ENCODE measurements around the gene FTO. TPM values are rescaled to one million over a fixed set of nuclear protein-coding genes. Genes with fewer than 3 reads are reported as not detected.
A peak's percentile ranks its signal among the peaks of the same experiment; 100 is the strongest.

The FTO gene
- total RNA-seq, 4 donors from 2014 or later: 64.4 to 116 (median 71.3) TPM

DNA sequence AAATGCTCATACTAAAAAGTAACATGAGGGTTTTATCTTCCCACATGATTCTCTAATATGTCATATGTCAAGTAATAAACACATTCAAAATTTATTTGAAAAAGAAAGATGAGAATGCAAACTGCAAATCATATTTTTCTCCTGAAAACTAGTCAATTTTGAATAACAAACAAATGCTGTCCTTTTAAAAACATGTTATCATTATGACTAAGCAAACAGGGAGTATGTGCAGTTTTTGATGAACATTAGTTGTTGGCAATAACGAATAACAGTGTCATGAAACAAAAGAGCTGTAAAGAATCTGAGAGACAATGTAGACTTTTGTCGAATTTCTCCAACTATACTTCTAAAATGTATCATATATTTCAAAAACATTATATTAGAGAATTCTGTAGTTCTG is 35.1 kb upstream of the FTO start:
- Histone ChIP-seq H3K27ac (no peak overlapping the region), H3K4me3 (no peak overlapping the region), H3K36me3 (no peaks in the 10 kb centered on the region), H3K9me3 (no peaks in the 10 kb centered on the region), H3K27me3 (no peaks in the 10 kb centered on the region), H3K4me1 (no peaks in the 10 kb centered on the region)
- WGBS: 60% methylated on average over 2 of the region's 2 CpGs
- TF ChIP-seq POLR2A (IDR thresholded peaks at IDR 0.05): no peak
- TF ChIP-seq EP300 (IDR thresholded peaks at IDR 0.05): no peak
- no peak for TF ChIP-seq POLR2AphosphoS5 (IDR thresholded peaks at IDR 0.05)
- DNase-seq (ENCODE audit: low spot score in 2 of 2): no peak

DNA sequence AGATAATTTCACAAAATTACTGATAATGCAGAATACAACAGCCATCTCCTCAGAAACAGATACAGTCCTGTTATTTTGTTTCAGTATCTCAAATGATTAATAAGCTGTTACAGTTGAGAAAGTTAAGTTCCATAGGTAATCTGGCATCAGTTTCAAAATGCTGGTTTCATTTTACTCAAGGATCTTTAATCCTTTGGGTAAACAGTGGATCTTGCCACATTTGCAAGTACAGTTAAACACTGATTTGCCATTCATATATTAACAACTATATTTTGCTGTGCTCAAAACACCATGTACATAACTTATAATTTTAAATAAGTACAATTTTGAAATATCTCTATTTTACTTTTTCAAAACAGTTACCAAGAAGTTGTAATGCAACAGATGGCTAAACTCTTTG is 31.5 kb upstream of the FTO start:
- Histone ChIP-seq H3K4me1 (no peaks in the 10 kb centered on the region), H3K36me3 (no peaks in the 10 kb centered on the region), H3K4me3 (peak overlapping the region; percentile 21), H3K9me3 (no peaks in the 10 kb centered on the region), H3K27me3 (no peaks in the 10 kb centered on the region), H3K27ac (peak overlapping the region; percentile 32)
- no peak for DNase-seq (ENCODE audit: low spot score in 2 of 2)
- TF ChIP-seq POLR2AphosphoS5 (IDR thresholded peaks at IDR 0.05) (no peak), EP300 (IDR thresholded peaks at IDR 0.05) (no peak), POLR2A (IDR thresholded peaks at IDR 0.05) (no peak)
- TF ChIP-seq, protein P1, sequence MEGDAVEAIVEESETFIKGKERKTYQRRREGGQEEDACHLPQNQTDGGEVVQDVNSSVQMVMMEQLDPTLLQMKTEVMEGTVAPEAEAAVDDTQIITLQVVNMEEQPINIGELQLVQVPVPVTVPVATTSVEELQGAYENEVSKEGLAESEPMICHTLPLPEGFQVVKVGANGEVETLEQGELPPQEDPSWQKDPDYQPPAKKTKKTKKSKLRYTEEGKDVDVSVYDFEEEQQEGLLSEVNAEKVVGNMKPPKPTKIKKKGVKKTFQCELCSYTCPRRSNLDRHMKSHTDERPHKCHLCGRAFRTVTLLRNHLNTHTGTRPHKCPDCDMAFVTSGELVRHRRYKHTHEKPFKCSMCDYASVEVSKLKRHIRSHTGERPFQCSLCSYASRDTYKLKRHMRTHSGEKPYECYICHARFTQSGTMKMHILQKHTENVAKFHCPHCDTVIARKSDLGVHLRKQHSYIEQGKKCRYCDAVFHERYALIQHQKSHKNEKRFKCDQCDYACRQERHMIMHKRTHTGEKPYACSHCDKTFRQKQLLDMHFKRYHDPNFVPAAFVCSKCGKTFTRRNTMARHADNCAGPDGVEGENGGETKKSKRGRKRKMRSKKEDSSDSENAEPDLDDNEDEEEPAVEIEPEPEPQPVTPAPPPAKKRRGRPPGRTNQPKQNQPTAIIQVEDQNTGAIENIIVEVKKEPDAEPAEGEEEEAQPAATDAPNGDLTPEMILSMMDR (IDR thresholded peaks at IDR 0.05): no peak

DNA sequence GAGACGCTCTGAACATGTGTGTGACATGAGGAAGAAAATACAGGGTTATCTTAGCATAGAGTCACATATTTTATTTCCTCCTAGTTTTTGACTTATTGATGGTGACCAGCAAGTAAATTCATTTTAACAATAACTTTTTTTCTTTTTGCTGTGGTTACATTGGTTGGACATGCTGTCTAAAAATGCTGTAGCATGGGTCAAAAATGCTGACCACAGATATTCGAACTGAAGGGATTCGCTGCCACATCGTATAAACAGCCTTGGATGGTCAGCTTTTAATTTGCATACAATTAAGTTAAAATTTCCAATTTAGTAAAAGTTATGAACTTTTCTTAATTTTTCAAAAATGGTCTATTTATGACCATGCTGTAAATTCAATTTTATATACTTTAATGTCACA is 30.8 kb upstream of the FTO start:
- Histone ChIP-seq H3K27me3 (no peaks in the 10 kb centered on the region), H3K4me3 (no peak overlapping the region), H3K4me1 (no peaks in the 10 kb centered on the region), H3K36me3 (no peaks in the 10 kb centered on the region), H3K9me3 (no peaks in the 10 kb centered on the region), H3K27ac (peak overlapping the region; percentile 32)
- no peak for TF ChIP-seq POLR2AphosphoS5 (IDR thresholded peaks at IDR 0.05)
- TF ChIP-seq, protein P1 (IDR thresholded peaks at IDR 0.05): no peak
- no peak for TF ChIP-seq POLR2A (IDR thresholded peaks at IDR 0.05)
- no peak for TF ChIP-seq EP300 (IDR thresholded peaks at IDR 0.05)
- WGBS: 80% methylated on average over 4 of the region's 4 CpGs
- DNase-seq (ENCODE audit: low spot score in 2 of 2): no peak

- H3K36me3 ChIP-seq: no peaks in the 10 kb centered on the region
- 78% methylated on average over 1 of the region's 1 CpG for WGBS
- no peak overlapping the region for H3K27ac ChIP-seq
- H3K4me3 ChIP-seq: no peak overlapping the region
- TF ChIP-seq POLR2A (IDR thresholded peaks at IDR 0.05) (no peak), EP300 (IDR thresholded peaks at IDR 0.05) (no peak), POLR2AphosphoS5 (IDR thresholded peaks at IDR 0.05) (no peak)
- TF ChIP-seq, protein P1 (IDR thresholded peaks at IDR 0.05): no peak
- H3K4me1 ChIP-seq: peaks cover 2% of the 10 kb centered on the region
- H3K27me3 ChIP-seq: no peaks in the 10 kb centered on the region
- no peaks in the 10 kb centered on the region for H3K9me3 ChIP-seq
- DNase-seq (ENCODE audit: low spot score in 2 of 2): no peak
These were observed 25.8 kb upstream of the FTO start for GRCh38 chr16:53678155-53678554.

DNA sequence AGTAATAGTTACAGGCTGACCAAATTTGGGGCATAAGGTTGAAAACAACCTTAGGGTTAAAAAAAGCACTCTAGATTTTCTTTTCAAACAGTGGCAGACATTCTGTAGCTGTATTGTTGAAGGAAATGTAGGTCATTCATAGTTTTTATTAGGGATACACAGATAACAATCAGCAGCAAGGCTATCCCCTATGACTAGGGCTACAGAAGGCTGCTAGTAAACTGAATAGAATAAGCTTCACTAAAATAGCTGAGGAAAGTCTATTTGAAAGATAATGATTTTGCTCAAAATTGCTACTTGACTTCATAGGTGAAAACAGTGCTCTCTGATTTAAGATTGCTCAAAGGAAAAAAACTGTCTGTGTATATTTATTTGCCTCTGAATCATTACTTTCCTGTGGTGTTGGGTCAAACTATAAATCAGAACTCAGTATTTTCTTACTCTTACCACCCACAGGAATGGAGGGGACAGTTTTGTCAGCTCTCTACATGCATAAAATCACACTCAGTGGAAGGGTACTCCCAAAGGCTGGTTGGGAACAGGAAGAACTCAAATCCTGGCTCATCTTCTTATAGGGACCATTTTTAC is 25.1 kb upstream of the FTO start:
- DNase-seq (ENCODE audit: low spot score in 2 of 2): no peak
- no peaks in the 10 kb centered on the region for H3K36me3 ChIP-seq
- H3K4me3 ChIP-seq: no peak overlapping the region
- TF ChIP-seq POLR2AphosphoS5 (IDR thresholded peaks at IDR 0.05) (no peak), EP300 (IDR thresholded peaks at IDR 0.05) (no peak), POLR2A (IDR thresholded peaks at IDR 0.05) (no peak)
- TF ChIP-seq, protein P1 (IDR thresholded peaks at IDR 0.05): no peak
- no peaks in the 10 kb centered on the region for H3K27me3 ChIP-seq
- peaks cover 2% of the 10 kb centered on the region for H3K4me1 ChIP-seq
- H3K27ac ChIP-seq: no peak overlapping the region
- no peaks in the 10 kb centered on the region for H3K9me3 ChIP-seq

GRCh38 chr16:53680756-53681155 is 23.2 kb upstream of the FTO start:
- Histone ChIP-seq H3K27me3 (no peaks in the 10 kb centered on the region), H3K9me3 (no peaks in the 10 kb centered on the region), H3K4me3 (no peak overlapping the region), H3K36me3 (peaks cover 5% of the 10 kb centered on the region), H3K27ac (no peak overlapping the region), H3K4me1 (peaks cover 2% of the 10 kb centered on the region)
- 89% methylated on average over 2 of the region's 2 CpGs for WGBS
- DNase-seq (ENCODE audit: low spot score in 2 of 2): no peak
- TF ChIP-seq, protein P1 (IDR thresholded peaks at IDR 0.05): no peak
- no peak for TF ChIP-seq POLR2AphosphoS5 (IDR thresholded peaks at IDR 0.05)
- TF ChIP-seq POLR2A (IDR thresholded peaks at IDR 0.05): no peak
